H1 (cell line): ENCODE results near the gene STK16. TPM values are rescaled to one million over a fixed set of nuclear protein-coding genes. Genes with fewer than 3 reads are reported as not detected.

ENCODE experiments used
- ASH2L ChIP-seq: fragments of 200-600, 300-600 bp; sonication (generic); IDR thresholded peaks from one replicate; pipeline ENCODE4 v1.7.1; 2017; ENCODE audit warnings: low read length
- JUN ChIP-seq: IDR thresholded peaks from 2 replicates; pipeline ENCODE4 v1.6.1; 2011; ENCODE audit warnings: low read depth, mild to moderate bottlenecking, improper control_type of control experiment, low read length
- KDM1A ChIP-seq: fragments of 200-600, 300-600 bp; sonication (generic); IDR thresholded peaks from 2 replicates; pipeline ENCODE4 v1.7.1; 2016; ENCODE audit warnings: mild to moderate bottlenecking, low read length, borderline replicate concordance
- NRF1 ChIP-seq: IDR thresholded peaks from 2 replicates; pipeline ENCODE4 v1.6.1; 2011; ENCODE audit warnings: mild to moderate bottlenecking, low read depth, low read length, improper control_type of control experiment
- RBBP5 ChIP-seq: IDR thresholded peaks from 2 replicates; pipeline ENCODE4 v1.7.1; 2012; ENCODE audit warnings: low read depth, mild to moderate bottlenecking, inconsistent platforms, low read length, moderate library complexity, borderline replicate concordance
- SIRT6 ChIP-seq: IDR thresholded peaks from one replicate; pipeline ENCODE4 v1.7.1; 2012; ENCODE audit warnings: low read length, inconsistent platforms
- polyA plus RNA-seq, 7 experiments: library from polyadenylated mRNA; depleted of rRNA in 3 of 7; stranded (reverse) in 5 of 7; unstranded in 2 of 7; fragments of >200 nt in 5 of 7; fragments of 200-250 nt in 2 of 7; gene quantifications; 1 replicate in 5 of 7; 2 replicates in 1 of 7; 4 replicates in 1 of 7; pipeline versions ENCODE4 v1.2.1 to v1.2.3, GENCODE V29; 2011 to 2013; ENCODE audit warnings: missing spikeins in 2 of 7, mixed read lengths in 2 of 7
- total RNA-seq: library from RNA; stranded (reverse); fragmentation: NEBNext Ultra II Directional; extraction: Animal tissue kit (Norgen Biotek cat#: 25700); gene quantifications from 2 replicates; pipeline ENCODE4 v1.2.1, GENCODE V29; 2021
- TF ChIP-seq, protein P1 (sequence below): fragments of 300-600 bp; sonication (generic); IDR thresholded peaks from 2 replicates; pipeline ENCODE4 v1.7.1; 2012; ENCODE audit warnings: low read length, moderate library complexity, mild to moderate bottlenecking, inconsistent platforms; ENCODE audit not compliant: insufficient replicate concordance

Gene STK16
- total and polyA plus RNA-seq, 2 of the 8 experiments (the other 6 are each of a cell fraction or from before 2014, with no cell fraction given), result 21.3 to 51.4 TPM

DNA sequence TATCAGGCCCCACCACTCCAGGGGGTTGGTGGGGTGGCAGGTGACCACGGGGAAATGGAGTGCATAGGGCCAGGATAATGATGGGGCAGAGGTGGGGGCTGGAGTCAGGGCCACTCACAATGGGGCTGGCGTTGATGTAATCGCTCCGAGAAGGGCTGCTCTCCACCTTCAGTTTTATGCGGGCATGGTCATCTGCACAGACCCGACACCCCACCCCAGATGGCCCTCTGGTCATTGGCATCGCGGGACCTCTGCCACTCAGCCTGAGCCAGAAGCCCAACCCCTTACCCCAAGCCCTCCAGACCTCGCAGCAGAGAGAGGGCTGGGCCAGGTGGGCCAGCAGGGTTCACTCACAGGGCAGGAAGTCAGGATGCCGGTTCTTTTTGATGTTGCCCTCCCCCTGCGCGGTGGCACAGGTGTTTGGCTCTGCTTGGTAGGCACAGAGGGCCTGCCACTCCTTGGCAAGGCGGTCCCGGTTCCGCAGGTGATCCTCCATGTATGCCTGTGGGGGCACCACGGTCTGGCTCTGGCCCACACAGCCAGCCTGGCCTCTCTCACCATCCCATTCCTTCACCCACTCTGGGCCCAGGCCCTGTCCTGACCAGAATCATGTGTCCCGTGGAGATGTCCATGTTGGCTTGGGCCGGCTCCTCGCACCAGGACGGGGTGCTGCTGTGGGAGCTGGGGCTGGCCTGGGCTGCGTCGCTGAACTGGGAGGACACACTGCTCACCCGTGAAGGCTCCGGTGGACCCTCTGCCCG lies 51.5 kb downstream of the STK16 start (continued):
- TF ChIP-seq, protein P1, sequence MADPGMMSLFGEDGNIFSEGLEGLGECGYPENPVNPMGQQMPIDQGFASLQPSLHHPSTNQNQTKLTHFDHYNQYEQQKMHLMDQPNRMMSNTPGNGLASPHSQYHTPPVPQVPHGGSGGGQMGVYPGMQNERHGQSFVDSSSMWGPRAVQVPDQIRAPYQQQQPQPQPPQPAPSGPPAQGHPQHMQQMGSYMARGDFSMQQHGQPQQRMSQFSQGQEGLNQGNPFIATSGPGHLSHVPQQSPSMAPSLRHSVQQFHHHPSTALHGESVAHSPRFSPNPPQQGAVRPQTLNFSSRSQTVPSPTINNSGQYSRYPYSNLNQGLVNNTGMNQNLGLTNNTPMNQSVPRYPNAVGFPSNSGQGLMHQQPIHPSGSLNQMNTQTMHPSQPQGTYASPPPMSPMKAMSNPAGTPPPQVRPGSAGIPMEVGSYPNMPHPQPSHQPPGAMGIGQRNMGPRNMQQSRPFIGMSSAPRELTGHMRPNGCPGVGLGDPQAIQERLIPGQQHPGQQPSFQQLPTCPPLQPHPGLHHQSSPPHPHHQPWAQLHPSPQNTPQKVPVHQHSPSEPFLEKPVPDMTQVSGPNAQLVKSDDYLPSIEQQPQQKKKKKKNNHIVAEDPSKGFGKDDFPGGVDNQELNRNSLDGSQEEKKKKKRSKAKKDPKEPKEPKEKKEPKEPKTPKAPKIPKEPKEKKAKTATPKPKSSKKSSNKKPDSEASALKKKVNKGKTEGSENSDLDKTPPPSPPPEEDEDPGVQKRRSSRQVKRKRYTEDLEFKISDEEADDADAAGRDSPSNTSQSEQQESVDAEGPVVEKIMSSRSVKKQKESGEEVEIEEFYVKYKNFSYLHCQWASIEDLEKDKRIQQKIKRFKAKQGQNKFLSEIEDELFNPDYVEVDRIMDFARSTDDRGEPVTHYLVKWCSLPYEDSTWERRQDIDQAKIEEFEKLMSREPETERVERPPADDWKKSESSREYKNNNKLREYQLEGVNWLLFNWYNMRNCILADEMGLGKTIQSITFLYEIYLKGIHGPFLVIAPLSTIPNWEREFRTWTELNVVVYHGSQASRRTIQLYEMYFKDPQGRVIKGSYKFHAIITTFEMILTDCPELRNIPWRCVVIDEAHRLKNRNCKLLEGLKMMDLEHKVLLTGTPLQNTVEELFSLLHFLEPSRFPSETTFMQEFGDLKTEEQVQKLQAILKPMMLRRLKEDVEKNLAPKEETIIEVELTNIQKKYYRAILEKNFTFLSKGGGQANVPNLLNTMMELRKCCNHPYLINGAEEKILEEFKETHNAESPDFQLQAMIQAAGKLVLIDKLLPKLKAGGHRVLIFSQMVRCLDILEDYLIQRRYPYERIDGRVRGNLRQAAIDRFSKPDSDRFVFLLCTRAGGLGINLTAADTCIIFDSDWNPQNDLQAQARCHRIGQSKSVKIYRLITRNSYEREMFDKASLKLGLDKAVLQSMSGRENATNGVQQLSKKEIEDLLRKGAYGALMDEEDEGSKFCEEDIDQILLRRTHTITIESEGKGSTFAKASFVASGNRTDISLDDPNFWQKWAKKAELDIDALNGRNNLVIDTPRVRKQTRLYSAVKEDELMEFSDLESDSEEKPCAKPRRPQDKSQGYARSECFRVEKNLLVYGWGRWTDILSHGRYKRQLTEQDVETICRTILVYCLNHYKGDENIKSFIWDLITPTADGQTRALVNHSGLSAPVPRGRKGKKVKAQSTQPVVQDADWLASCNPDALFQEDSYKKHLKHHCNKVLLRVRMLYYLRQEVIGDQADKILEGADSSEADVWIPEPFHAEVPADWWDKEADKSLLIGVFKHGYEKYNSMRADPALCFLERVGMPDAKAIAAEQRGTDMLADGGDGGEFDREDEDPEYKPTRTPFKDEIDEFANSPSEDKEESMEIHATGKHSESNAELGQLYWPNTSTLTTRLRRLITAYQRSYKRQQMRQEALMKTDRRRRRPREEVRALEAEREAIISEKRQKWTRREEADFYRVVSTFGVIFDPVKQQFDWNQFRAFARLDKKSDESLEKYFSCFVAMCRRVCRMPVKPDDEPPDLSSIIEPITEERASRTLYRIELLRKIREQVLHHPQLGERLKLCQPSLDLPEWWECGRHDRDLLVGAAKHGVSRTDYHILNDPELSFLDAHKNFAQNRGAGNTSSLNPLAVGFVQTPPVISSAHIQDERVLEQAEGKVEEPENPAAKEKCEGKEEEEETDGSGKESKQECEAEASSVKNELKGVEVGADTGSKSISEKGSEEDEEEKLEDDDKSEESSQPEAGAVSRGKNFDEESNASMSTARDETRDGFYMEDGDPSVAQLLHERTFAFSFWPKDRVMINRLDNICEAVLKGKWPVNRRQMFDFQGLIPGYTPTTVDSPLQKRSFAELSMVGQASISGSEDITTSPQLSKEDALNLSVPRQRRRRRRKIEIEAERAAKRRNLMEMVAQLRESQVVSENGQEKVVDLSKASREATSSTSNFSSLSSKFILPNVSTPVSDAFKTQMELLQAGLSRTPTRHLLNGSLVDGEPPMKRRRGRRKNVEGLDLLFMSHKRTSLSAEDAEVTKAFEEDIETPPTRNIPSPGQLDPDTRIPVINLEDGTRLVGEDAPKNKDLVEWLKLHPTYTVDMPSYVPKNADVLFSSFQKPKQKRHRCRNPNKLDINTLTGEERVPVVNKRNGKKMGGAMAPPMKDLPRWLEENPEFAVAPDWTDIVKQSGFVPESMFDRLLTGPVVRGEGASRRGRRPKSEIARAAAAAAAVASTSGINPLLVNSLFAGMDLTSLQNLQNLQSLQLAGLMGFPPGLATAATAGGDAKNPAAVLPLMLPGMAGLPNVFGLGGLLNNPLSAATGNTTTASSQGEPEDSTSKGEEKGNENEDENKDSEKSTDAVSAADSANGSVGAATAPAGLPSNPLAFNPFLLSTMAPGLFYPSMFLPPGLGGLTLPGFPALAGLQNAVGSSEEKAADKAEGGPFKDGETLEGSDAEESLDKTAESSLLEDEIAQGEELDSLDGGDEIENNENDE, result no peak
- TF ChIP-seq KDM1A (no peak), JUN (no peak), RBBP5 (no peak), NRF1 (no peak), ASH2L (no peak), SIRT6 (no peak)
